Fibroblast of the conjunctiva (primary cell): ENCODE measurements around the gene NTPCR.

Experiments
- DNase-seq: peaks from one replicate; pipeline ENCODE4 v3.0.0-alpha.2; 2010; ENCODE audit warnings: low read depth

NTPCR gene

GRCh38 chr1:232962761-232963745 lies 12.6 kb downstream of the NTPCR start:
- no peak for DNase-seq

GRCh38 chr1:232964601-232965000 lies 14.2 kb downstream of the NTPCR start:
- DNase-seq, result no peak

DNA sequence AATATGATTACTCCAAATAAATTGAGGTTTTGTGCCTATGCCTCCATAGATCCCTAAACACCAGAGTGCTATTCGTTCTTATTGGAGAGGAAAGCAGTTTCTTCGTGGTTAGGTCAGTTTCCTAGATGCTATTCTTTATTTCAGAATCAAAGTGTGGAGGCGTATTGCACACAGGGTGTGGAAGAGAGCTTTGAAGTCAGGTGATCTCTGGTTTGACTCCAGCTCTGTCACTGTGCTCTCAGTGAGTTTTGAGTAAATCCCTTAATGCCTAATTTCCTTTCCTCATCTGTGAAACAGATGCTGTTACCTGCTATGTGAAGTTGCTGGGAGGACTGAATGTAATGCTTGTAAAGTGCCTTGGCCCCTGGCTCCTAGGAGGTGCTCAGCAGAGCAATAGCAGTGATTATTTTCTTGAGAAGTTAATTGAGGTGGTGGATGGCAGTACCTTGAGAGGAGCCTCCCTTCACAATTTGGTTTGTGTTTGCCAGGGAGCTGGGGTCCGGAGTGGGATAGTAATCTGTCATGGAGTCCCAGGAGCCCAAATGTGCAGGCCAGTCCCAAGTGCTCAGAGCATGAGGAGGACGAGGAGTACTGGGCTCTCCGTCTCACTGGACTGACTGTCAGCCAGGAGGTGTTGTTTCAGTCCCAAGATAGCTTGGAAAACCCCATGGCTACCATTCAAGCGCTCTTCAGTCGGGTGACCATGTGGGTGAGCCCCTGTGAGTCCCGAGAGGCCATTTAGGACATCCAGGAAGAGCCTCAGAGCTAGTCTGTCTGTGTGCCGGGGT lies 14.9 kb downstream of the NTPCR start:
- DNase-seq, result no peak

- no peak for DNase-seq
These were observed 15.5 kb downstream of the NTPCR start for GRCh38 chr1:232965912-232966217.

GRCh38 chr1:232966663-232967062 lies 16.3 kb downstream of the NTPCR start:
- DNase-seq, result no peak

- no peak for DNase-seq
These were observed 18.0 kb downstream of the NTPCR start for GRCh38 chr1:232968391-232968790.

DNA sequence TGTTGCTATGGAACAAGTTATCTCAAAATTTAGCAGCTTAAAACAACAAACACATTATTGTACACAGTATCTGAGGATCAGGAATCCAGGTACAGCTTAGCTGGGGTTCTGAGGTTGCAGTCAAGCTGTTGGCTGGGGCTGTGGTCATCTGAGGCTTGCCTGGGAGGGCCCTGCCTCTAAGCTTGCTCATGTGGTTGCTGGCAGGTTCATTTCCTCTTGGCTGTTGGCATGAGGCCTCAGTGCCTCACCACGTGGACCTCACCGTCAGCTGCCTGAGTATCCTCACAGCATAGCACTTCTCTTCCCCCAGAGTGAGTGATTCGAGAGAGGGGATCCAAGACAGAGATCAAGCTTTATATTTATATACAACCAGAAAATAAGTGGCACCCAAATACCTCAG lies 18.6 kb downstream of the NTPCR start:
- DNase-seq, result no peak

- no peak for DNase-seq
These were observed 19.4 kb downstream of the NTPCR start for GRCh38 chr1:232969799-232970198.

GRCh38 chr1:232970508-232970907 lies 20.1 kb downstream of the NTPCR start:
- DNase-seq, result no peak

DNA sequence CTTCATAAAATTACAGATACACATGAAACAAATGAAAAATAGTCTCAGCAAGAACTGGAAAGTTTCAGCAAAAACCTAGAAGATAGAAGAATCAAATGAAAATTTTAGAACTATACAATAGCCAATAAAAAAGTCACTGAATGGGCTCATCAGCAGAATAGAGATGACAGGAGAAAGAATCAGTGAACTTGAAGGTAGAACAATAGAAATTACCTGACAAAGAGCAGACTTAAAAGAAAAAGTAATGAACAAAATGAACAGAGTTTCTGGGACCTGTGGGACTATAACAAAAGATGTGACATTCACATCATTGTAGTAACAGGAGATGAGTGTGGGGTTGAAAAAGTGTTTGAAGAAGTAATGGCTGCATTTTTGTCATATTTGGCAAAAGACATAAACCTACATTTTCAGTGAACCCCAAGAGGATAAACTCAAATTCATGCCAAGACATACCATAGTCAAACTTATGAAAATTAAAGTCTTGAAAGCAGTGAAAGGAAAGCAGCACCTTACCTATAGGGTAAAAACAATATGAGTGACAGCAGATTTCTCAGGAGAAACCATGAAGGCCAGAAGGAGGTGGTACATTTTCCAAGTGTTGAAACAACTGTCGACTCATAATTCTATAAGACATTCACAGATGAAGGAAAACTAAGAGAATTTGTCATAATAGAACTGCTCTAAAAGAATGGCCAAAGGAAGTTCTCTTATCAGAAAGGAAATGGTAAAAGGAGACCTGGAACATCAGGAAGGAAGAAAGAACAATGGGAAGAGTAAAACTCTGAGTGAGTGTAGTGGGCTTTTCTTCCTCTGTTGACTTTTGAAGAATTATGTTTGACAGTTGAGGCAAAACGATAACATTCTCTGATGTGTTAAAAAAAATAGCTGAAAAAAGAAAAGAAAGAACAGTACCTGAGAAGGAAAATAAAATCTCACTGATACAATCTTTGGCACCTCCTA lies 23.5 kb downstream of the NTPCR start:
- DNase-seq, result no peak

DNA sequence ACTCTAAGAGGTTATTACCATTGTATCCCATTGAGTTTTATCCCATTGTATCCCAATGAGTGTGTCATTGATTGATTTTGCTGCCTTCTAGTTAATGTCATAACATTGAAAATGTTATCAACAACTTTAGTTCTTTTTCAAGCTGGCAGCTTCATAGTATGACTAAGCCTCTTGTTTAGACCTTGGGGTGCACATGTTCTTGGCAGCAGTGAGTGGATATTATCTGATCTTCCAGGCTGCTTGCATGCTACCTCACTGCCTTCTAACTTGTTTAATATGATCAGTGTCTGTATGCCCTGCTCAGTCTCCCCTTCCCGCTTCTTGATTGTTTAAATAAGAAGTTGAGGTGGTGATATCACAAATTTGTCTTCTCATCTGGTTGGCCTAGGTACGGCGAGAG lies 24.6 kb downstream of the NTPCR start:
- DNase-seq, result no peak

- DNase-seq, result no peak
These were observed 27.8 kb downstream of the NTPCR start for GRCh38 chr1:232978091-232978634.

DNA sequence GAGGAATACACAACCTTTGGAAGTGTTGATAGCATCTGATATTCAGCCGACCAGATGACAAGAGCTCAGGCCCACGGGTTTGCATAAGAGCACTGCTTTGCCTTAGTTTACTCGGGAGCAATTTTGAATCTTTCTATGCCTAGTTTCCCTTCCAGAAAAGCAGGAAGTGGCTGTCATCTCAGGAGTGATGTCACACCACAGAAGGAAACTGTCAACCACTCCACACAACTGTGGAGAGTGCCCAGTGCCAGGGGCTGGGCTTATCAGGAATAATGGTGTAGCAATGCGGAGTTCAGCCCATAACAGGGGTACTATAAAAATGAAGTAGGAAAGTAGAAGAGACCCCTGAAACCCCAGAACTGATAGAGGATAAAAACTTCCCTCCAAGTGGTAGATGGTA lies 28.4 kb downstream of the NTPCR start:
- DNase-seq, result no peak

DNA sequence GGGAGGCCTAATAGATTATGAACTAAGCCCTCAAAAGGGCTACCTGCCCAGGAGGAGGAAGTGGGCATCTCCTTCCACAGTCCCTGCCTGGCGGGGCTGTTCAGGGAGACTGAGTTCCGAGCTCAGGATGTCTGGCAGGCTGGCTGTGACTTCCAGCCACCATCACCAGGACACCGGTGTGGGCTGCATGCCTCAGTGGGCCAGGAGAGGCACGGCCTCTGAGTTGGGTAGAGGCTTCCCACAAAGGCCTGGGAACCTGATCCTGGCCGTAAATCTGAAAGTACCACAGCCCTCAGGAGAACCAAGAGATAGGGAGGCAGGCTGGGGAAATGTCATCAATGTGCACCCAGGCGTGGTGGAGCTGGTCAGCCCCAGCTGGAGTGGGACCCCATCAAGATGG lies 29.1 kb downstream of the NTPCR start:
- no peak for DNase-seq

- no peak for DNase-seq
These were observed 30.1 kb downstream of the NTPCR start for GRCh38 chr1:232980355-232980978.

- no peak for DNase-seq
These were observed 30.7 kb downstream of the NTPCR start for GRCh38 chr1:232980986-232981560.

- no peak for DNase-seq
These were observed 32.0 kb downstream of the NTPCR start for GRCh38 chr1:232982238-232982944.

- DNase-seq, result no peak
These were observed 33.0 kb downstream of the NTPCR start for GRCh38 chr1:232983375-232983774.

GRCh38 chr1:232983817-232984567 lies 33.6 kb downstream of the NTPCR start:
- DNase-seq, result no peak
